ENCODE data around the gene KCNG2.

KCNG2 gene

GRCh38 chr18:79823120-79823519 is 25.4 kb downstream of the KCNG2 start:
- no peak for DNase-seq

DNA sequence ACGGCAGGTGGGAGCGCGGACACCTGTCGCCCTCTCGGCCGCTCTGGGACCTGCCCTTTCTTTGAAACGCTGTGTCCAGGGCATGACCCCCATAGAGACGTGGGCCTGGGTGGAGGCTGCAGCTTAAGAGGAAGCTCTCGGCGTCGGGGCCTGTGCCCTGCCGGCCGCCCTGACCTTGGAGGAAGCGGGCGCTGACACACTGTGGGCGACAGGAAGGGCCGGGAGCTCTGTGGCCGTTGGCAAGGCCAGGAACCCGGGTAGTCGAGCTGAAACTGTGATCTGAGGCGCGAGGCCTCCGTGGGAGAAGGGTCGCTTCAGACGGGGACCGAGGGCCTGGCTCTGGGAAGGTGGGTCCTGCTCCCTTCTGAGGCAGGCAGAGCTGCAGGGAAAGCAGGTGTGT is 28.2 kb downstream of the KCNG2 start:
- no peak for DNase-seq

GRCh38 chr18:79826966-79827365 is 29.2 kb downstream of the KCNG2 start:
- DNase-seq = peak; percentile 13

- no peak for DNase-seq
Measured at GRCh38 chr18:79828258-79828657, 30.5 kb downstream of the KCNG2 start.

DNA sequence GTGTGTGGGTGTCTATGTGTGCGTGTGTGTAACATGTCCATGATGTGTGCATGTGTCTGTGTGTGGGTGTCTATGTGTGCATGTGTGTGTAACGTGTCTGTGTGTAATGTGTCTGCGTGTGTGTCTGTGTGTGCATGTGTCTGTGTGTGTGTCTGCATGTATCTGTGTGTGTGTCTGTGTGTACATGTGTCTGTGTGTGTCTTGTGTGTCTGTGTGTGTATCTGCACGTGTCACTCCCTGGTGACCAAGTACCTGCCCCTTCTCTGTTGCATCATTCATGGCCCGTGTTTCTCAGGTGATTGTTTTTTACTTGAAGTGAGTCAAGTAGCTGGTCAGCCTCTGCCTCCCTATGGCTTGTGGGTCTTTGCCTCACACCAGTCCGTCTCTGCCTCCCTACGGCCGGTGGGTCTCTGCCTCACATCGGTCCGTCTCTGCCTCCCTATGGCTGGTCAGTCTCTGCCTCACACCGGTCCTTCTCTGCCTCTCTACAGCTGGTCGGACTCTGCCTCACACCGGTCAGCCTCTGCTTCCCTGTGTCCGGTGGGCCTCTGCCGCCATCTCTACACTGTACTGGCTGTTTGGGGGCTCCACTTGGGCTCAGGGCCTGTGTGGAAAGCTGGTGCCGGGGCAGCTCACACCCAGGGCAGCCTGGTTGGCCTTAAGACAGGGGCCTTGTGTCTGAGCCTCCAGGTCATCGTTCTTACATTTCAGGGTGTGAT is 31.6 kb downstream of the KCNG2 start:
- DNase-seq = no peak

- DNase-seq = no peak
Measured at GRCh38 chr18:79832169-79832568, 34.4 kb downstream of the KCNG2 start.

- no peak for DNase-seq
Measured at GRCh38 chr18:79834834-79835233, 37.1 kb downstream of the KCNG2 start.

DNA sequence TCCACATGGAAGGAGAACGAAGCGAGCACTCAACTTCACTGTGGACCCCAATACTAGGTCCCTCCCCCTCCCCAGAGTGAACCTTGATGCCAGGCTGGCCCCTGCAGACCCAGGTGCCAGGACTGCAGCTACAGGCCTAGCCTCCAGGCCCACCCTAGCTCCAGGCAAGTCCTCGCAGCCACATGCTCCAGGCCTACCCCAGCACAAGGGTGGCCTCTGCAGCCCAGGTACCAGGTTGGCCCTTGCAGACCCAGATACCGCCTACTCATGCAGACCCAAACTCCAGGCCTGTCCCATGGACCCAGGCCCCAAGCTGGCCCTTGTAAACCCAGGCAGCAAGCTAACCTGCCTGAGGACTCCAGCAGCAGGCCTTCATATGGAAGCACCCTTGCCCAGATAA is 44.2 kb downstream of the KCNG2 start:
- no peak for DNase-seq

DNA sequence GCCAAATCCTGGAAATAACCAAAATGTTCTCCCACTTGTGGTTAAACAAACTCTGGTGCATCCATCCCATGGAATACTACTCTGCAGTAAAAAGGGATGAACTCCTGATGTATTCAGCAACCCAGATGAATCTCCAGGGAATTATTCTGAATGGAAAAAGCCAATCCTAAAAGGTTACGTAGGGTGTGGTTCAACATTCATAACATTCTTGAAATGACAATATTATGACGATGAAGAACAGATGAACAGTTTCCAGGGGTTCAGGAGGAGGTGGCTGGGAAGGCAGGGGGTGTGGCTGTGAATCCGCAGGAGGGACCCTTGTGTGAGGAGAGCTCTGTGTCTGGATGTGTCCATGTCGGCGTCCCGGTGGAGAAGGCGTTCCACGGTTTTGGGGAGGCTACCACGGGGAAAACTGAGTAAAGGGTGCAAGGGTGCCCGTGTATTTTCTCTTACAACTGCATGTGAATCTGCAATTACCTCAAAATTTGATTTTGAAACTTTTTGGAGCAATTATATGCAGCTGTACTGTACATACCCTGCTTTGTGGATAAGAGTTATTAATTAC is 47.3 kb downstream of the KCNG2 start:
- DNase-seq = no peak

GRCh38 chr18:79846936-79847557 is 49.3 kb downstream of the KCNG2 start:
- DNase-seq = no peak

GRCh38 chr18:79847606-79848293 is 50.0 kb downstream of the KCNG2 start:
- no peak for DNase-seq

DNA sequence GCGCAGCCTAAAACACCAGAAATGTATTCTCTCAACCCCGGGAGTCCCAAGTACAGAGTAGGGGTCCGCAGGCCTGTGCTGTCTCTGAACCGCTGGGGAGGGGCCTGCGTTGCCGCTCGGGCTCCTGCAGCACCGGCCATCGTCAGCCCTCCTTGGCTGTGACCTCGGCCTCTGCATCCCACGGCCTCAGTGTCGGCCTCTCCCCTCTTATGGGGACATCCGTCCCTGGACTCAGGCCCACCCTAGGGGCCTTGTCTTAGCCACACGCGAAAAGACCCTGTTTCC is 50.5 kb downstream of the KCNG2 start:
- no peak for DNase-seq

DNA sequence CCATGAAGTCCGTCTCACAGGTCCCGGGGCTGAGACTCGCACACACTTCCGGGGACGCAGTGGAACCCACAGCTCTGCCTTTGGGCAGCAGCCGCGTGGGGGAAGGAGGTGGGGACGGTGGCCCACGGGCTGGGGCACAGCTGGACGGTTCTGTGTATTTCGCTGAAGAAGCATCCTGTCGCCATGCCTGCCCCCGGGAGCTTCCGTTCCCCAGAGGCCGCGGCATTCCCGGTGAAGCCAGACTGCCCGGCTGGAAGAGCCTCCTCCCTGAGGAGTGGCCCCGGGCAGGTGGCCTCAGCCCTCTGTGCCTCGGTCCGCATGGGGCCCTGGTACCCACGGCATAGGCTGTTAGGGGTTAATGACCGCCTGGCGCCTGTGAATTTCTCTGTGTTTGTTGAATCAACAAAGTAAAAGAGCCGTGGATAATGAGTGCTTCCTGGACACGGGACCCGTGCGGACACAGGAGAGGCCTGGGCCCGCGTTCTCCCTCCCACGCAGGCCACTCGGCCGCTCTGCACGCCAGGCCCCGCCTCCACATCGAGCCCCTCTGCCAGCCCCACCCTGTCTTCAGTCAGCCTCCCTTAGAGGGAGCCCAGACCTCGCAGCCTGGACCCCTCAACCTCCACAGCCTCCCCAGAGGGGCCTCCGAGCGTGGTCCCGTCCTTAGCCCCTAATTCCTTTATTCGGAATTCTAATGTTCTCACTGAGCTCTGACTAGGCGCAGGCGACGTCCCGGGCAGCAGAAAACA is 51.0 kb downstream of the KCNG2 start:
- no peak for DNase-seq

GRCh38 chr18:79849328-79850207 is 51.8 kb downstream of the KCNG2 start:
- DNase-seq = no peak

- DNase-seq = no peak
Measured at GRCh38 chr18:79850731-79851130, 53.0 kb downstream of the KCNG2 start.

GRCh38 chr18:79851489-79851888 is 53.8 kb downstream of the KCNG2 start:
- DNase-seq = no peak

DNA sequence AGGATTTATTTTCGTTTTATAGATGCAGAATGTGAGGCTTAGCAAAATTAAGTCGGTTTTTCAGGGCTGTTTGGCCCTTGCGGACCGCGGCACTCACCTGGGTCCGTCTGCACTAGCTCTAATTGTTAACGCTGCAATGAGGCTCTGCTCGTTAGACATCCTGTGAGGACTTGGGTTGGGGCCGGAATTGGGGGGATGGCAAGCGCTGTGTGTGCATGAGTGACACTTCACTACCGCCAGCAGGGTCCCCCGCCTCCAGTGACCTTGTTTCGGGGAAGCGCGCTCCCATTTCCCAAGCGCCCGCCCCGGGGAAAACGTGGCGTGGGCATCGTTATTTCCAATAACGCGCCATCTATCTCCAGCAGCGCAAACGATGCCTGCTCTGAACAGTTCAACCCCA is 54.2 kb downstream of the KCNG2 start:
- no peak for DNase-seq

DNA sequence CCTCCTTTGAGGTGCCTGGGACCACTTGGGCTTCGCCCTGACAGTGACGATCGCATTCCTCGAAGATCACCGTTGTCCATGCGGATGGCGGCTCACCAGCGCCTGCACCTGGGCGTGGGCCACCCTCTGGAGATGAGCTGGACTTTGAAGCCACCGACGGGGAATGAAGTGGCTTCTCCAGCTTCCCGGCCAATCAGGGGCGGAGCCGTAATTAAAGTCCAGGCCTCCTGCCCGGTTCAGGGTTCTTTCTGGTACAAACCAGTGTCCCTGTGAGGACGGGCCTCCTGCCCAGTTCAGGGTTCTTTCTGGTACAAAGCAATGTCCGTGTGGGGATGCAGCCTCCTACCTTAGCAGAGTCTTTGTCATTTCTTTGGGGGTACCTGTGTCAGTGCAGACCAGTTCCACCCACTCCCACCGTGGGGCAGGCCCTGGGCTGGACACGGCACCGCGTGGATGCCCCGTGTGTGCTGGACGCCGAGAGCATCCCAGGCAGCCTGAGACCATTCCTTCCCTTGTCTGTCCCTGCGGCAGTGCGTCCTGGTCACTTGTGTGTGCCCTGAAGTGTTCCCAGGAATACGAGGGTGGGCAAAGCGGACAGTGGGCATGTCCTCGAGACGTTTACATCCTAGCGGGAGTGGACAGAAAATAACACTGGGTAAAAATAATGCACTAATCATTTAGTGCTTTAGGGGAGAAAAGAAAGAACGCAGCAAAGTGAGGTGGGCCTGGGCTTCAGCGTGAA is 55.0 kb downstream of the KCNG2 start:
- no peak for DNase-seq

DNA sequence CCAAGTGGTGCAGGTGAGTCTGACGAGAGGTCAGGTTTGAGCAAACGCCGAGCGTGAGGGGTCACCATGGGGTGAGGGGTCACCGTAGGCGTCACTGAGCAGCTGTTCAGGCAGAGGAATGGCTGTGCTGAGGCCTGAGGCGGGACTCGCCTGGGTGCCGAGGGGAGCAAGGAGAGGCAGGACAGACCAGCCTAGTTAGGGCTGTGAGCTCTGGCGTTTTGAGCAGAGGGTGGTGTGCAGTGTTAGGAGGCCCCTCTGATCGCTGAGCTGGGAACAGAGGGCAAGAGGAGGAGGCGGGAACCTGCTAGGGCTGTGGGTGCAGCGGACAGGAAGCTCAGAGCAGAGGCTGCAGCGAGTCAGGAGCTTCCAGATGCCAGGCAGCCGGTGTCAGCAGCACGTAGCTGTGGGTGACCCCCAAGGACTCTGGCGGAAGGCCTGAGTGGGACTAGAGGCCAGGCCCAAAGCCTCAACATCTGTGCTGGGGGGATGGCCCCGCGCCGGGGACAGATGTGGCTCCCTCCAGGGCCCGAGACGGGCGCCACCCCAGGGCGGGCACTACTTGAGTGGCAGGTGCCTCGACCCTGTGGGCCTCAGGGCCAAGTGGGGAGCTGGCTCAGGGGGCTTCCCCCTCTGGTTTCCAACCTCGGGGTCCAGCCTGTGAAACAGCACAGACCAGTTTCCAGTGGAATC is 55.7 kb downstream of the KCNG2 start:
- no peak for DNase-seq

DNA sequence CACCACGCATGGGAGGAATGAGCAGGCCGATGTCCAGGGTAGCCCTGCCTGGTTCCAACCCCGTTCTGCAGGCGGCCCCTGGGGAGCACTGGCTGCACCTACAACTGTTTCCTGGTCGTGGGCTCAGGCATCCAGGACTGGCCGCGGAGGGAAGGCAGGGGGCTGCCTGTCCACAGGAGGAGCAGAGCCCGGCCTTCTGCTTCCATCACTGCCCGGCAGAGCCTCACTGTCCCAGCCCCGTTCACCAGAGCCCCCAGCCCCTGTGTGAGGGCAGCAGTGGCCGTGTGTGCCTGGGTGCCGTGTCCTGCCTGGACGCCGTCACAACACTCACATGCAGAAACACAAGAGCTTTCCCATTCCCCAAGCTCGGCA is 56.2 kb downstream of the KCNG2 start:
- no peak for DNase-seq
